ENCODE measurements around the gene GPRC5A.
A peak's percentile ranks its signal among the peaks of the same experiment; 100 is the strongest.

GPRC5A gene

GRCh38 chr12:12909995-12910420 is 18.6 kb downstream of the GPRC5A start:
- peak; percentile 64 for DNase-seq (ENCODE audit: low spot score)

- DNase-seq (ENCODE audit: low spot score): no peak
These were observed 21.3 kb downstream of the GPRC5A start for GRCh38 chr12:12912711-12913110.

- no peak for DNase-seq (ENCODE audit: low spot score)
These were observed 24.3 kb downstream of the GPRC5A start for GRCh38 chr12:12915656-12916055.

GRCh38 chr12:12916135-12916944 is 25.0 kb downstream of the GPRC5A start:
- DNase-seq (ENCODE audit: low spot score): peak; percentile 64

DNA sequence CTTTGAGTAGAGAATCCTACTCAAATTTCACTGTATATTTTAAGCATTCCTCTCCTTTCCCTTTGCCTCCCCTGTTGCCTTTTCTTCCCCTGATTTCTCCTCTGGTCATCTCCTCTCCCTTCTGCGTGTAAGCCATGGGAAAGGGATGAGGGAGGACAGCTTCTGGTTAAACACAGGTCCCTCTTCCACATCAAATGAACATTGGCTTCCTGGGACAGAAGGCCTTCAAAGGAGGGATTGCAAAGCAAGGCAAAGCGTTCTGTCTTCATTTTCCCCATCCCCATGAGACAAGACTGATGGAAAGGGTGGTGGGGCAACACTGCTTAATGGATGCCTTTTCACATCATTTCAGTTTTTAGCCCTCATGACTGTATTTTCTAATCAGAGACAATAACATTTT is 26.2 kb downstream of the GPRC5A start:
- no peak for DNase-seq (ENCODE audit: low spot score)

GRCh38 chr12:12918781-12919389 is 27.5 kb downstream of the GPRC5A start:
- DNase-seq (ENCODE audit: low spot score): no peak

- no peak for DNase-seq (ENCODE audit: low spot score)
These were observed 28.5 kb downstream of the GPRC5A start for GRCh38 chr12:12919666-12920435.

DNA sequence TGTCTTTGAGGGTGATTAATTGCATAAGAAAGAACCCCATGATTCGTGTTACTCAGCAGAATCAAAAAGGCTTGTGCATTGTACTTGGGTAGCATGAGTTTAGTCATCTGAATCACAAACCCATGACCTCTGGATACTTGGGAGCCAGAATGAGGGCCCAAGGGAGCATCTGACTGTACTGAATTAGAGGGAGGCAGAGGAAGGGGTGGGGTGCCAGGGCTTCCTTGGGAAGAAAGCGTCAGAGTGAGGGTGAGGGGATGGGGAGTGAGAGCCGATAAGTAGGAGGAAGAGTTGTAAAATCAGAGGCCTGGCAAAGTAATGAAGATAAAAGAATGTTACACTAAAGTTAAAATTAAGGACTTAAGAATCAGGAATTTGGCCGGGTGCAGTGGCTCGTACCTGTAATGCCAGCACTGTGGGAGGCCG is 30.8 kb downstream of the GPRC5A start:
- DNase-seq (ENCODE audit: low spot score): peak; percentile 68

- DNase-seq (ENCODE audit: low spot score): no peak
These were observed 31.6 kb downstream of the GPRC5A start for GRCh38 chr12:12922978-12923377.

DNA sequence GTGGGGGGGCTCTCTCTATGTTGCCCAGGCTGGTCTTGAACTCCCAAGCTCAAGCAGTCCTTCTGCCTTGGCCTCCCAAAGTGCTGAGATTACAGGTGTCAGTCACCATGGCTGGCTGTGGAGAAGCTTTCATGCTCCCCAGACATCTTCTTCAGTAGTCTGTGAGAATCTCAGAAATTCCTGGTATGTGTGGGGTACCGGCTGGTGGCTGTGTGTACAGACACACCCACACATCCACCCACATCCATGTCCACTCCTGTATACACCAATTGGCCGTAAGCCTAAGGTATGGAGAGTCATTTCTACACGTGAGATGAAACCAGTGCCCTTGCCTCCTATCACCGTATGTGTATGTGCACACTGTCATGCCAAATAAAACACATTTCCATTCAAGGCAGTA is 32.8 kb downstream of the GPRC5A start:
- no peak for DNase-seq (ENCODE audit: low spot score)

- DNase-seq (ENCODE audit: low spot score): no peak
These were observed 34.0 kb downstream of the GPRC5A start for GRCh38 chr12:12925388-12925787.

DNA sequence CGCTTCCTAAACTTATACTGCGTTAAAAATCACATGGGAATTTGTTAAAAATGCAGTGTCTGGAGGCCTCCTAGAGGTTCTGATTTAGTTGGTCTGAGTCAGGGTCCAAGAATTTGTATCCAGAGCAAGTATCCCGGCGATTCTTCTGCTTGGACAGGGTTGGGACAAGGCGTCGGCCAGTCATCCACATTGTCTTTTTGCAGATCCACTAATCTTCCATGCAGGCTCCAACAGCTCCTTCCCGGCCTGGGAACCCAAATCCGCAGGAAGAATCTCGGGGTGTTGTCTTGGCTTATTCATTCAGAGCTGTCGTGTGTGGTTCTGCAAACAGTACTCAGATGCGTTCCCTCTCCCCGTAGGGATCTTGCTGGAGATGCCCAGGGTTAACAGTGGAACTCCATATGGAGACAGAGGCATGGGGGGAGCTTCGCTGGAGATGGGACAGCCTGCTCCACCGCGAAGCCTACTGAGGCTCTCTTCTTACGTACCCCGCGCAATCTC is 35.3 kb downstream of the GPRC5A start:
- peak; percentile 49 for DNase-seq (ENCODE audit: low spot score)

- peak; percentile 70 for DNase-seq (ENCODE audit: low spot score)
These were observed 36.1 kb downstream of the GPRC5A start for GRCh38 chr12:12927211-12928079.

GRCh38 chr12:12929696-12930095 is 38.3 kb downstream of the GPRC5A start:
- DNase-seq (ENCODE audit: low spot score): no peak

DNA sequence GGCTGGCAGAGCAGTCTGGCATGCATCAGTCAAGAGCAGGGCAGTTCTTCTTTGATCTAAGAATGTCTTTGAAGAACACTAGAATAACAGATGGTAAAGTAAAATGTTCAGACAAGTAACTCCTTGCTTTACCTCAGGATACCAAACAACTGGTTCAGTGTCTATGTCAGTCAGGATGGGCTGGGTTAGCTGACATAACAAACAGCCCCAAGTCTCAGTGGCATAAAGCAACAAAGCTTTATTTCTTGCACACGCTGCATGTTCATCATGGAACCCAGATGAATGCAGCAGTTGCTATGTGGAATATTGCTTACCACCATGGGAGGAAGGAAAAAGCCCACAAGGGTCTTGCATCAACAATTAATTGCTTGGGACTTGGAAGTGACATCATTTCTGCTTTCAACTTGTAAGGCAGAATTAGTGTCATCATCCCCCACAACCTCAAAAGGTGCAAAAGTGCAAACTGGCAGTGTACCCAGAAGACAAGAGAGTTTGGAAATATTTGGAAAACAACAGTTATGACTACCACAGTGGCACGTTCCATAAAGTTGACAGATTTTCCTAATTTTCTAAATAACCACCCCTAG is 39.4 kb downstream of the GPRC5A start:
- DNase-seq (ENCODE audit: low spot score): no peak

DNA sequence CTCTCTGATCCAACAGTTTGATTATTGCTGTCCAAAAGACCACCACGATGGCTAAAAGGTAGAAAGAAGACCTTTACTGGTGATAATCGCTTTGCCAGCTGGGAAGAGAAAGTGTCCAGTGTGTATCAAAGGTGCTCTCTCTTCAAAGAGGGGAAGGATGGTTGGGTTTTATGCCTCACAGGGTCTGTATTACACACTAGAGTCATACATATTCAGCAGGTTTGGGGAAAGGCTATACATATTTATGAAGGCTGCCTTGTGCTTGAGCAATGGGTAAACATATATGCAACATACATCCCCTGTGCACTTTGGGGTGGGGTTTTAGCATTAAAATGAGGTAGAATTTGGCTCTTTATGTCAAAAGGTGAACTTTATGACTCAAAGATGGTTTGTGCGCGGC is 42.4 kb downstream of the GPRC5A start:
- DNase-seq (ENCODE audit: low spot score): no peak

DNA sequence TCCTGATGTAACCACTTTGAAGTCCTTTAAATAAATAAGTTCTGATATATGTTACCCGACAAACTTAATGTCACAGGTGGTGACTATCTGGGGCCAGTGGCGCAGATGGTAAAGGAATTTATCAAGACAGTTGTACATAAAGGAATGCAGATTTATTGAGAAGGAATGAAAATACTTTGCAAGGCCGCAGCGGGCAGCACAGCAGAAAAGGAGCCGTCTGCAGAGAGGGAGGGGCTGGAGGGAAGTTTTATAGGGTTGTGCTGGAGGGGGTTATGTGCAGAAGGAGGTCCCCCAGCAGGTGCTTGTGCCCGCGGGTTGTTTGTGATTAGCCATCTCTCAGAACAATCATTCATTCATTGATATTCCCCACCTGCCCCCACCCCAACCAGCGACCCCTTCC is 43.2 kb downstream of the GPRC5A start:
- no peak for DNase-seq (ENCODE audit: low spot score)

- no peak for DNase-seq (ENCODE audit: low spot score)
These were observed 45.7 kb downstream of the GPRC5A start for GRCh38 chr12:12936983-12937491.

GRCh38 chr12:12938541-12938940 is 47.2 kb downstream of the GPRC5A start:
- DNase-seq (ENCODE audit: low spot score): no peak

DNA sequence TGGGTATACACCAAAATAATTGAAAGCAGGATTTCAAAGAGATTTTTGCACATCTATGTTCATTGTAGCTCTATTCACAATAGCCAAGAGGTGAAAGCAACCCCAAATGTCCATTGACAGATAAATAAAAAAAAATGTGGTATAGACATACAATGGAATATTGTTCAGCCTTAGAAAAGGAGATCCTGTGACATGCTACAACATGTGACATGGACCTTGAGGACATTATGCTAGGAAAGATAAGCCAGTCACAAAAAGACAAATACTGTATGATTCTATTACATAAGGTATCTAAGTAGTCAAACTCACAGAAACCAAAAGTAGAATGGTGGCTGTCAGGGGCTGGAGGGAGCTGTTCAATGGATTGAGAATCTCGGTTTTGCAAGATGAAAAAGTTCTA is 48.5 kb downstream of the GPRC5A start:
- DNase-seq (ENCODE audit: low spot score): no peak
